CD4-positive, alpha-beta memory T cell (primary cell): ENCODE data around the gene SLC38A8. TPM values are rescaled to one million over a fixed set of nuclear protein-coding genes. Genes with fewer than 3 reads are reported as not detected.

Experiments used
- CTCF ChIA-PET: fragments of 350-600 bp; sonication (Branson Sonifier 250); formaldehyde crosslinking; loops from one replicate; lab custom pipeline; 2021; ENCODE audit warnings: inconsistent platforms; ENCODE audit not compliant: partially characterized antibody; lab: Charles Lee
- POLR2A ChIA-PET: fragments of 350-600 bp; sonication (Branson Sonifier 250); formaldehyde crosslinking; loops from one replicate; lab custom pipeline; 2021; ENCODE audit not compliant: partially characterized antibody; lab: Charles Lee
- DNase-seq, 5 donors: peaks; one replicate each; pipeline versions ENCODE4 v3.0.0 to v3.0.0-alpha.2; 2020 to 2022; ENCODE audit warnings: mixed read lengths in 1 of 5
- H3K27ac ChIP-seq: one replicate; pipeline ENCODE4 v1.7.0; 2013; ENCODE audit warnings: low read depth, low read length
- H3K27me3 ChIP-seq: 2 replicates; pipeline ENCODE4 v1.7.0; 2013; ENCODE audit warnings: mild to moderate bottlenecking, low read length, moderate library complexity; ENCODE audit not compliant: insufficient read depth
- H3K36me3 ChIP-seq: 2 replicates; pipeline ENCODE4 v1.7.0; 2013; ENCODE audit warnings: mild to moderate bottlenecking, low read length, moderate library complexity; ENCODE audit not compliant: insufficient read depth
- H3K4me1 ChIP-seq: 2 replicates; pipeline ENCODE4 v1.7.0; 2013; ENCODE audit warnings: mild to moderate bottlenecking, low read length, moderate library complexity; ENCODE audit not compliant: insufficient read depth
- H3K4me3 ChIP-seq, 2 donors: one replicate each; pipeline ENCODE4 v1.7.0; 2013; ENCODE audit warnings: low read length in 2 of 2, mild to moderate bottlenecking in 1 of 2
- H3K9me3 ChIP-seq, 2 donors: one replicate each; pipeline ENCODE4 v1.7.0; 2013; ENCODE audit warnings: low read length in 2 of 2, control low read depth in 1 of 2; ENCODE audit not compliant: control insufficient read depth in 1 of 2
- H3K27ac Mint-ChIP-seq, 7 donors: one replicate each; pipeline ENCODE4 v1.8.0; 2020 to 2021; ENCODE audit warnings: mixed read lengths in 7 of 7, mild to moderate bottlenecking in 6 of 7, inconsistent platforms in 3 of 7, moderate library complexity in 3 of 7
- H3K27me3 Mint-ChIP-seq, 2 donors: one replicate each; pipeline ENCODE4 v1.8.0; 2020 to 2021; ENCODE audit warnings: mixed read lengths in 2 of 2
- H3K36me3 Mint-ChIP-seq, 2 donors: one replicate each; pipeline ENCODE4 v1.8.0; 2020 to 2021; ENCODE audit warnings: mixed read lengths in 2 of 2, inconsistent platforms in 1 of 2, mild to moderate bottlenecking in 1 of 2
- H3K4me1 Mint-ChIP-seq, 4 donors: one replicate each; pipeline ENCODE4 v1.8.0; 2020 to 2021; ENCODE audit warnings: mixed read lengths in 4 of 4, mild to moderate bottlenecking in 1 of 4
- H3K4me3 Mint-ChIP-seq, 8 donors: one replicate each; pipeline ENCODE4 v1.8.0; 2020 to 2021; ENCODE audit warnings: mixed read lengths in 8 of 8, mild to moderate bottlenecking in 7 of 8, moderate library complexity in 6 of 8, inconsistent platforms in 3 of 8
- H3K9me3 Mint-ChIP-seq, 8 donors: one replicate each; pipeline ENCODE4 v1.8.0; 2020 to 2021; ENCODE audit warnings: mixed read lengths in 8 of 8, mild to moderate bottlenecking in 5 of 8, inconsistent platforms in 3 of 8, moderate library complexity in 1 of 8
- intact Hi-C: fragments of 100-400 bp; cut with micrococcal nuclease; formaldehyde crosslinking; loops from one replicate; pipeline ENCODE4 v1.15.1; 2023
- polyA plus RNA-seq, 2 donors: library from polyadenylated mRNA; unstranded; fragments of 300-500 nt; fragmentation: Illumina TruSeq; gene quantifications; one replicate each; pipeline ENCODE4 v1.2.3, GENCODE V29; 2021
- total RNA-seq, 2 experiments: library from RNA; stranded (reverse); gene quantifications; one replicate each; pipeline ENCODE4 v1.2.3, GENCODE V29; 2021

SLC38A8 gene
- total and polyA plus RNA-seq, 4 experiments from 2014 or later, result not detected

- H3K4me3 Mint-ChIP-seq, result no peak overlapping the region
- H3K4me1 ChIP-seq, result peaks cover 5% of the 10 kb centered on the region
- H3K27me3 ChIP-seq, result no peaks in the 10 kb centered on the region
- ChIA-PET CTCF (no interaction called here), POLR2A (no interaction called here)
- H3K36me3 Mint-ChIP-seq, result no peaks in the 10 kb centered on the region
- no peak overlapping the region for H3K27ac ChIP-seq
- H3K36me3 ChIP-seq, result no peaks in the 10 kb centered on the region
- no peaks in the 10 kb centered on the region for H3K9me3 ChIP-seq
- peak overlapping the region in 1 of 7 donors; percentile 48 for H3K27ac Mint-ChIP-seq
- intact Hi-C loops, result no loop called here
- H3K4me3 ChIP-seq, result no peak overlapping the region
- H3K9me3 Mint-ChIP-seq, result peaks cover 0 to 1% (median 0%) of the 10 kb centered on the region in 8 donors
- H3K4me1 Mint-ChIP-seq, result peaks cover 0 to 6% (median 3%) of the 10 kb centered on the region in 4 donors
- peaks cover 0 to 4% of the 10 kb centered on the region in 2 donors for H3K27me3 Mint-ChIP-seq
- DNase-seq, result no peak
Observed at GRCh38 chr16:84009282-84009681, 33.3 kb downstream of the SLC38A8 start.

GRCh38 chr16:84007965-84008364, 34.6 kb downstream of the SLC38A8 start:
- DNase-seq, result no peak
- no peaks in the 10 kb centered on the region for H3K4me1 Mint-ChIP-seq

GRCh38 chr16:84007520-84007919, 35.1 kb downstream of the SLC38A8 start:
- Mint-ChIP-seq H3K27me3 (peaks cover 0 to 4% of the 10 kb centered on the region in 2 donors), H3K36me3 (no peaks in the 10 kb centered on the region), H3K4me3 (no peak overlapping the region), H3K9me3 (peaks cover 0 to 1% (median 0%) of the 10 kb centered on the region in 8 donors), H3K4me1 (no peaks in the 10 kb centered on the region), H3K27ac (no peak overlapping the region)
- no peak for DNase-seq
- Histone ChIP-seq H3K4me1 (no peaks in the 10 kb centered on the region), H3K36me3 (no peaks in the 10 kb centered on the region), H3K4me3 (no peak overlapping the region), H3K27me3 (no peaks in the 10 kb centered on the region), H3K27ac (no peak overlapping the region), H3K9me3 (no peaks in the 10 kb centered on the region)
- POLR2A ChIA-PET, result no interaction called here
- CTCF ChIA-PET, result no interaction called here
- intact Hi-C loops, result no loop called here

More at GRCh38 chr16:84007965-84008364, 34.6 kb downstream of the SLC38A8 start:
- no peak overlapping the region for H3K4me3 ChIP-seq
- no peak overlapping the region for H3K4me3 Mint-ChIP-seq
- H3K27me3 Mint-ChIP-seq, result peaks cover 0 to 4% of the 10 kb centered on the region in 2 donors
- no peak overlapping the region for H3K27ac ChIP-seq
- intact Hi-C loops, result no loop called here
- CTCF ChIA-PET, result no interaction called here
- no peaks in the 10 kb centered on the region for H3K36me3 Mint-ChIP-seq
- no peaks in the 10 kb centered on the region for H3K9me3 ChIP-seq
- H3K27me3 ChIP-seq, result no peaks in the 10 kb centered on the region
- H3K27ac Mint-ChIP-seq, result no peak overlapping the region
- H3K4me1 ChIP-seq, result no peaks in the 10 kb centered on the region
- no peaks in the 10 kb centered on the region for H3K36me3 ChIP-seq
- peaks cover 0 to 1% (median 0%) of the 10 kb centered on the region in 8 donors for H3K9me3 Mint-ChIP-seq
- POLR2A ChIA-PET, result no interaction called here

GRCh38 chr16:84005391-84005790, 37.2 kb downstream of the SLC38A8 start:
- Mint-ChIP-seq H3K4me3 (no peak overlapping the region), H3K4me1 (no peaks in the 10 kb centered on the region), H3K36me3 (no peaks in the 10 kb centered on the region), H3K27ac (no peak overlapping the region), H3K27me3 (peaks cover 1 to 2% of the 10 kb centered on the region in 2 donors), H3K9me3 (peaks cover 0 to 1% (median 0%) of the 10 kb centered on the region in 8 donors)
- Histone ChIP-seq H3K27me3 (no peaks in the 10 kb centered on the region), H3K36me3 (no peaks in the 10 kb centered on the region), H3K27ac (no peak overlapping the region), H3K4me1 (no peaks in the 10 kb centered on the region), H3K4me3 (no peak overlapping the region), H3K9me3 (no peaks in the 10 kb centered on the region)
- no peak for DNase-seq
- intact Hi-C loops, result no loop called here
- POLR2A ChIA-PET, result no interaction called here
- CTCF ChIA-PET, result no interaction called here

- Histone ChIP-seq H3K4me1 (no peaks in the 10 kb centered on the region), H3K4me3 (no peak overlapping the region), H3K27ac (no peak overlapping the region), H3K9me3 (no peaks in the 10 kb centered on the region), H3K36me3 (no peaks in the 10 kb centered on the region), H3K27me3 (no peaks in the 10 kb centered on the region)
- Mint-ChIP-seq H3K36me3 (no peaks in the 10 kb centered on the region), H3K4me3 (no peak overlapping the region), H3K9me3 (peaks cover 0 to 1% (median 0%) of the 10 kb centered on the region in 8 donors), H3K27me3 (peaks cover 1 to 2% of the 10 kb centered on the region in 2 donors), H3K4me1 (no peaks in the 10 kb centered on the region), H3K27ac (no peak overlapping the region)
- POLR2A ChIA-PET, result no interaction called here
- CTCF ChIA-PET, result no interaction called here
- no peak for DNase-seq
- intact Hi-C loops, result no loop called here
Observed at GRCh38 chr16:84004442-84004841, 38.2 kb downstream of the SLC38A8 start.

GRCh38 chr16:84003038-84003437, 39.6 kb downstream of the SLC38A8 start:
- ChIA-PET CTCF (no interaction called here), POLR2A (no interaction called here)
- Mint-ChIP-seq H3K27me3 (peaks cover 3 to 8% of the 10 kb centered on the region in 2 donors), H3K27ac (no peak overlapping the region), H3K9me3 (peaks cover 0 to 3% (median 0%) of the 10 kb centered on the region in 8 donors), H3K36me3 (no peaks in the 10 kb centered on the region), H3K4me1 (no peaks in the 10 kb centered on the region), H3K4me3 (no peak overlapping the region)
- no peaks in the 10 kb centered on the region for H3K27me3 ChIP-seq
- DNase-seq, result no peak
- H3K4me3 ChIP-seq, result no peak overlapping the region
- no peak overlapping the region for H3K27ac ChIP-seq
- H3K4me1 ChIP-seq, result no peaks in the 10 kb centered on the region
- intact Hi-C loops, result no loop called here
- H3K36me3 ChIP-seq, result no peaks in the 10 kb centered on the region
- no peaks in the 10 kb centered on the region for H3K9me3 ChIP-seq

- intact Hi-C loops, result no loop called here
- H3K36me3 Mint-ChIP-seq, result no peaks in the 10 kb centered on the region
- no peak overlapping the region for H3K4me3 Mint-ChIP-seq
- H3K27me3 Mint-ChIP-seq, result peaks cover 7 to 9% of the 10 kb centered on the region in 2 donors
- no peaks in the 10 kb centered on the region for H3K36me3 ChIP-seq
- H3K27me3 ChIP-seq, result no peaks in the 10 kb centered on the region
- no peaks in the 10 kb centered on the region for H3K4me1 Mint-ChIP-seq
- H3K4me3 ChIP-seq, result no peak overlapping the region
- H3K27ac ChIP-seq, result no peak overlapping the region
- ChIA-PET POLR2A (interaction anchor here (0.5 kb wide), 1 partner anchor 164 kb away, joined by 3 read pairs; no protein-coding TSS in a partner anchor), CTCF (no interaction called here)
- no peaks in the 10 kb centered on the region for H3K9me3 ChIP-seq
- H3K9me3 Mint-ChIP-seq, result peaks cover 0 to 3% (median 0%) of the 10 kb centered on the region in 8 donors
- H3K27ac Mint-ChIP-seq, result no peak overlapping the region
- no peaks in the 10 kb centered on the region for H3K4me1 ChIP-seq
- no peak for DNase-seq
Observed at GRCh38 chr16:84001726-84002125, 40.9 kb downstream of the SLC38A8 start.
